ENCODE measurements around the gene WNT8B. TPM values are rescaled to one million over a fixed set of nuclear protein-coding genes. Genes with fewer than 3 reads are reported as not detected.

The WNT8B gene
- polyA plus RNA-seq, 1 donor from 2014 or later: 0.37 TPM

DNA sequence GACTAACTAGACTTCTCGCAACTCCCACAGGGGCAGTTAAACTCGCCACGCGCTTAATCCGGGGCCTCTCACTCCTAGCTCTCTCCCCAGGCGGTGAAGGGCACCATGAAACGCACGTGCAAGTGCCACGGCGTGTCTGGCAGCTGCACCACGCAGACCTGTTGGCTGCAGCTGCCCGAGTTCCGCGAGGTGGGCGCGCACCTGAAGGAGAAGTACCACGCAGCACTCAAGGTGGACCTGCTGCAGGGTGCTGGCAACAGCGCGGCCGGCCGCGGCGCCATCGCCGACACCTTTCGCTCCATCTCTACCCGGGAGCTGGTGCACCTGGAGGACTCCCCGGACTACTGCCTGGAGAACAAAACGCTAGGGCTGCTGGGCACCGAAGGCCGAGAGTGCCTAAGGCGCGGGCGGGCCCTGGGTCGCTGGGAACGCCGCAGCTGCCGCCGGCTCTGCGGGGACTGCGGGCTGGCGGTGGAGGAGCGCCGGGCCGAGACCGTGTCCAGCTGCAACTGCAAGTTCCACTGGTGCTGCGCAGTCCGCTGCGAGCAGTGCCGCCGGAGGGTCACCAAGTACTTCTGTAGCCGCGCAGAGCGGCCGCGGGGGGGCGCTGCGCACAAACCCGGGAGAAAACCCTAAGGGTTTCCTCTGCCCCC lies 19.5 kb downstream of the WNT8B start:
- TF ChIP-seq MXI1 (conservative IDR thresholded peaks at IDR 0.05; ENCODE audit: poor library complexity, severe bottlenecking) (peak; percentile 50), EZH2 (IDR thresholded peaks at IDR 0.05; ENCODE audit: borderline replicate concordance, insufficient read depth, low read length, poor library complexity, severe bottlenecking) (no peak), SMC3 (conservative IDR thresholded peaks at IDR 0.05; ENCODE audit: poor library complexity) (peak; percentile 59), RAD21 (conservative IDR thresholded peaks at IDR 0.05) (peak; percentile 51), POLR2AphosphoS5 (IDR thresholded peaks at IDR 0.05) (no peak)
- TF ChIP-seq, protein P1, sequence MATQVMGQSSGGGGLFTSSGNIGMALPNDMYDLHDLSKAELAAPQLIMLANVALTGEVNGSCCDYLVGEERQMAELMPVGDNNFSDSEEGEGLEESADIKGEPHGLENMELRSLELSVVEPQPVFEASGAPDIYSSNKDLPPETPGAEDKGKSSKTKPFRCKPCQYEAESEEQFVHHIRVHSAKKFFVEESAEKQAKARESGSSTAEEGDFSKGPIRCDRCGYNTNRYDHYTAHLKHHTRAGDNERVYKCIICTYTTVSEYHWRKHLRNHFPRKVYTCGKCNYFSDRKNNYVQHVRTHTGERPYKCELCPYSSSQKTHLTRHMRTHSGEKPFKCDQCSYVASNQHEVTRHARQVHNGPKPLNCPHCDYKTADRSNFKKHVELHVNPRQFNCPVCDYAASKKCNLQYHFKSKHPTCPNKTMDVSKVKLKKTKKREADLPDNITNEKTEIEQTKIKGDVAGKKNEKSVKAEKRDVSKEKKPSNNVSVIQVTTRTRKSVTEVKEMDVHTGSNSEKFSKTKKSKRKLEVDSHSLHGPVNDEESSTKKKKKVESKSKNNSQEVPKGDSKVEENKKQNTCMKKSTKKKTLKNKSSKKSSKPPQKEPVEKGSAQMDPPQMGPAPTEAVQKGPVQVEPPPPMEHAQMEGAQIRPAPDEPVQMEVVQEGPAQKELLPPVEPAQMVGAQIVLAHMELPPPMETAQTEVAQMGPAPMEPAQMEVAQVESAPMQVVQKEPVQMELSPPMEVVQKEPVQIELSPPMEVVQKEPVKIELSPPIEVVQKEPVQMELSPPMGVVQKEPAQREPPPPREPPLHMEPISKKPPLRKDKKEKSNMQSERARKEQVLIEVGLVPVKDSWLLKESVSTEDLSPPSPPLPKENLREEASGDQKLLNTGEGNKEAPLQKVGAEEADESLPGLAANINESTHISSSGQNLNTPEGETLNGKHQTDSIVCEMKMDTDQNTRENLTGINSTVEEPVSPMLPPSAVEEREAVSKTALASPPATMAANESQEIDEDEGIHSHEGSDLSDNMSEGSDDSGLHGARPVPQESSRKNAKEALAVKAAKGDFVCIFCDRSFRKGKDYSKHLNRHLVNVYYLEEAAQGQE (IDR thresholded peaks at IDR 0.05; ENCODE audit: borderline replicate concordance): no peak
- TF ChIP-seq, protein P2, sequence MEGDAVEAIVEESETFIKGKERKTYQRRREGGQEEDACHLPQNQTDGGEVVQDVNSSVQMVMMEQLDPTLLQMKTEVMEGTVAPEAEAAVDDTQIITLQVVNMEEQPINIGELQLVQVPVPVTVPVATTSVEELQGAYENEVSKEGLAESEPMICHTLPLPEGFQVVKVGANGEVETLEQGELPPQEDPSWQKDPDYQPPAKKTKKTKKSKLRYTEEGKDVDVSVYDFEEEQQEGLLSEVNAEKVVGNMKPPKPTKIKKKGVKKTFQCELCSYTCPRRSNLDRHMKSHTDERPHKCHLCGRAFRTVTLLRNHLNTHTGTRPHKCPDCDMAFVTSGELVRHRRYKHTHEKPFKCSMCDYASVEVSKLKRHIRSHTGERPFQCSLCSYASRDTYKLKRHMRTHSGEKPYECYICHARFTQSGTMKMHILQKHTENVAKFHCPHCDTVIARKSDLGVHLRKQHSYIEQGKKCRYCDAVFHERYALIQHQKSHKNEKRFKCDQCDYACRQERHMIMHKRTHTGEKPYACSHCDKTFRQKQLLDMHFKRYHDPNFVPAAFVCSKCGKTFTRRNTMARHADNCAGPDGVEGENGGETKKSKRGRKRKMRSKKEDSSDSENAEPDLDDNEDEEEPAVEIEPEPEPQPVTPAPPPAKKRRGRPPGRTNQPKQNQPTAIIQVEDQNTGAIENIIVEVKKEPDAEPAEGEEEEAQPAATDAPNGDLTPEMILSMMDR (IDR thresholded peaks at IDR 0.05; ENCODE audit: poor library complexity, severe bottlenecking): peak; percentile 81
- no peak overlapping the region for H2AFZ ChIP-seq (ENCODE audit: low read depth, low read length)
- H4K20me1 ChIP-seq (ENCODE audit: insufficient read depth): no peaks in the 10 kb centered on the region
- no peak overlapping the region for H3K9ac ChIP-seq (ENCODE audit: low read length)
- no peaks in the 10 kb centered on the region for H3K9me3 ChIP-seq (ENCODE audit: low read length)
- no peak overlapping the region for H3K27ac ChIP-seq (ENCODE audit: low read length)
- peak overlapping the region; percentile 55 for H3K4me2 ChIP-seq (ENCODE audit: low read length)
- H3F3A ChIP-seq (ENCODE audit: insufficient read depth, low read length, poor library complexity, severe bottlenecking): no peaks in the 10 kb centered on the region
- H3K36me3 ChIP-seq (ENCODE audit: insufficient read depth, low read length): peaks cover 3% of the 10 kb centered on the region
- no peaks in the 10 kb centered on the region for H3K9me2 ChIP-seq (ENCODE audit: insufficient read depth, low read length)
- peaks cover 95% of the 10 kb centered on the region for H3K27me3 ChIP-seq (ENCODE audit: insufficient read depth, low read depth, low read length)
- no peaks in the 10 kb centered on the region for H3K79me2 ChIP-seq (replicated peaks; ENCODE audit: insufficient read depth, low read length)
- H3K4me3 ChIP-seq (ENCODE audit: low read length): peak overlapping the region; percentile 68

DNA sequence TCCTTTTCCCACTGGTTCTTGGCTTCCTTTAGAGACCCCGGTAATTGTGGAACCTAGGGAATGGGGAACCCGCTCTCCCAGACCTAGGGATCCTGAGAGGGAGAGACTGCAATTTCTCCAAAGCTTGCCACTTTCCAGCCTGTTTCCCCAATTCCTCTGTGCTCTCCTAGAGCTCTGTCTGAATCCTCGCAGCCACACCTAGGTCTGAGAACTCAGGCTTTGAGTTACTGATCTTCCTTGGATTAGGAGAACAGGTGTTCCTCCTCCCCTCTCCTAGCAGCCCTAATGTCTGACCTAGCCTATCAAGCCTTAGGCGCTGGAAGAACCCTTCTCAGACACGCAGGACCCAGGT lies 20.0 kb downstream of the WNT8B start:
- Histone ChIP-seq H3K9me2 (ENCODE audit: insufficient read depth, low read length) (no peaks in the 10 kb centered on the region), H3K4me3 (ENCODE audit: low read length) (peak overlapping the region; percentile 68), H3K27me3 (ENCODE audit: insufficient read depth, low read depth, low read length) (peaks cover 97% of the 10 kb centered on the region), H4K20me1 (ENCODE audit: insufficient read depth) (no peaks in the 10 kb centered on the region), H3K27ac (ENCODE audit: low read length) (no peak overlapping the region), H3K4me2 (ENCODE audit: low read length) (peak overlapping the region; percentile 55), H3K9me3 (ENCODE audit: low read length) (no peaks in the 10 kb centered on the region), H3F3A (ENCODE audit: insufficient read depth, low read length, poor library complexity, severe bottlenecking) (no peaks in the 10 kb centered on the region), H3K9ac (ENCODE audit: low read length) (no peak overlapping the region), H2AFZ (ENCODE audit: low read depth, low read length) (no peak overlapping the region), H3K79me2 (replicated peaks; ENCODE audit: insufficient read depth, low read length) (no peaks in the 10 kb centered on the region), H3K36me3 (ENCODE audit: insufficient read depth, low read length) (peaks cover 8% of the 10 kb centered on the region)
- TF ChIP-seq, protein P2 (IDR thresholded peaks at IDR 0.05; ENCODE audit: poor library complexity, severe bottlenecking): peak; percentile 17
- peak; percentile 13 for TF ChIP-seq SMC3 (conservative IDR thresholded peaks at IDR 0.05; ENCODE audit: poor library complexity)
- TF ChIP-seq POLR2AphosphoS5 (IDR thresholded peaks at IDR 0.05): no peak
